ENCODE measurements around the gene ERG28. TPM values are rescaled to one million over a fixed set of nuclear protein-coding genes. Genes with fewer than 3 reads are reported as not detected.

ERG28 gene
- total and polyA plus RNA-seq, 2 of the 13 experiments (the other 11 are each of a cell fraction or from before 2014, with no cell fraction given): 27.3 to 32.3 TPM

DNA sequence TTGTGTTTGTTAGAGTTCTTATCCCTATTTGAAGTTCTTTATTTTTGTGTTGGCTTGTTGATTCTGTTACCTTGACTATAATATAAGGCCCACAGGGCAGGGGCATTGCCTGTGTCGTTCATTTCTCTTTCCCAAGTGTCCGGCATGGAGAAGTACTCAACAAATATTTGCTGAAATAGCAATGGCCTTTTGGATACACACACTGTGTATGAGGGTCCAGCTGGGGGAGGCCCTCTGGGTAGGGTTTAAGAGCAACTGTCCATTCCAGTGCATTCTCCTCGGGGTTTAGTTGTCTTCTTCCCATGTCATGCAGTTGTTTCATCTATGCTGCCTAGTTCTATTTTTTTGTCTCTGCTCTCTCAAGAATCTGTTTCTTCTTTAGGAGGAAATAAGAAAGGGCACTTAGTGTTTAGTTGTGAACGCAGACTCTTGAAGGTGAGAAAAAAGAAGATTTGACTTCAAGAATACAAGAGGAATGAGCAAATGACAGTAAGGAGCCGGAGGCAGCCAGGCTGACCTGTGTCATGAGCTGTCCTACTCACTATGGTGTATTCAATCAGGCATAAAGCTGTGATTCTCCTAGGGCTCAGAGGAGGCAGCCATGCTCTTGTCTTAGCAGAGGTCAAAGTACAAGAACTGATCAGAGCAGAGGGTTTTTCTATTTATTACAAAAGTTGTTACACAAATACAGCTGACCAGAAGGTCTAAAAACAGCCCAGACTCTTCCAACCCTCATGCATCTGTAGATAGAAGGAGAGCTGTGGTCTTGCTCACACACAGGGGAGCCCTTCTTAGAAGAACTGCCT is 10.2 kb downstream of the ERG28 start (continued):
- TF ChIP-seq, protein P1, sequence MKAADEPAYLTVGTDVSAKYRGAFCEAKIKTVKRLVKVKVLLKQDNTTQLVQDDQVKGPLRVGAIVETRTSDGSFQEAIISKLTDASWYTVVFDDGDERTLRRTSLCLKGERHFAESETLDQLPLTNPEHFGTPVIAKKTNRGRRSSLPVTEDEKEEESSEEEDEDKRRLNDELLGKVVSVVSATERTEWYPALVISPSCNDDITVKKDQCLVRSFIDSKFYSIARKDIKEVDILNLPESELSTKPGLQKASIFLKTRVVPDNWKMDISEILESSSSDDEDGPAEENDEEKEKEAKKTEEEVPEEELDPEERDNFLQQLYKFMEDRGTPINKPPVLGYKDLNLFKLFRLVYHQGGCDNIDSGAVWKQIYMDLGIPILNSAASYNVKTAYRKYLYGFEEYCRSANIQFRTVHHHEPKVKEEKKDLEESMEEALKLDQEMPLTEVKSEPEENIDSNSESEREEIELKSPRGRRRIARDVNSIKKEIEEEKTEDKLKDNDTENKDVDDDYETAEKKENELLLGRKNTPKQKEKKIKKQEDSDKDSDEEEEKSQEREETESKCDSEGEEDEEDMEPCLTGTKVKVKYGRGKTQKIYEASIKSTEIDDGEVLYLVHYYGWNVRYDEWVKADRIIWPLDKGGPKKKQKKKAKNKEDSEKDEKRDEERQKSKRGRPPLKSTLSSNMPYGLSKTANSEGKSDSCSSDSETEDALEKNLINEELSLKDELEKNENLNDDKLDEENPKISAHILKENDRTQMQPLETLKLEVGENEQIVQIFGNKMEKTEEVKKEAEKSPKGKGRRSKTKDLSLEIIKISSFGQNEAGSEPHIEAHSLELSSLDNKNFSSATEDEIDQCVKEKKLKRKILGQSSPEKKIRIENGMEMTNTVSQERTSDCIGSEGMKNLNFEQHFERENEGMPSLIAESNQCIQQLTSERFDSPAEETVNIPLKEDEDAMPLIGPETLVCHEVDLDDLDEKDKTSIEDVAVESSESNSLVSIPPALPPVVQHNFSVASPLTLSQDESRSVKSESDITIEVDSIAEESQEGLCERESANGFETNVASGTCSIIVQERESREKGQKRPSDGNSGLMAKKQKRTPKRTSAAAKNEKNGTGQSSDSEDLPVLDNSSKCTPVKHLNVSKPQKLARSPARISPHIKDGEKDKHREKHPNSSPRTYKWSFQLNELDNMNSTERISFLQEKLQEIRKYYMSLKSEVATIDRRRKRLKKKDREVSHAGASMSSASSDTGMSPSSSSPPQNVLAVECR (CRISPR knock-in tag; IDR thresholded peaks at IDR 0.05; ENCODE audit: borderline replicate concordance): peak; percentile 44; the same call in 1 of the 2 replicates
- TF ChIP-seq MAFF (IDR thresholded peaks at IDR 0.05; ENCODE audit: low read depth, low read length) (0 out of 2 replicates have a peak, but pooled peaks have one; percentile 20), ZC3H4 (CRISPR knock-in tag; IDR thresholded peaks at IDR 0.05; ENCODE audit: borderline replicate concordance) (no peak), HDAC1 (CRISPR knock-in tag; IDR thresholded peaks at IDR 0.05) (peak; percentile 56; the same call in 1 of the 2 replicates), MED1 (CRISPR knock-in tag; IDR thresholded peaks at IDR 0.05) (peak; percentile 68), ZNF263 (CRISPR knock-in tag; IDR thresholded peaks at IDR 0.05) (peak; percentile 26; the same call in 1 of the 2 replicates), ISL2 (CRISPR knock-in tag; IDR thresholded peaks at IDR 0.05) (peak; percentile 72), MED13 (CRISPR knock-in tag; IDR thresholded peaks at IDR 0.05) (peak; percentile 37; the same call in 1 of the 2 replicates), ZNF747 (CRISPR knock-in tag; IDR thresholded peaks at IDR 0.05; ENCODE audit: borderline replicate concordance) (no peak), CEBPG (CRISPR knock-in tag; IDR thresholded peaks at IDR 0.05) (peak; percentile 27; the same call in 1 of the 2 replicates), KDM5A (IDR thresholded peaks at IDR 0.05; ENCODE audit: borderline replicate concordance, low read length) (peak; percentile 49; the same call in 1 of the 2 replicates), MIER3 (CRISPR knock-in tag; IDR thresholded peaks at IDR 0.05; ENCODE audit: borderline replicate concordance) (no peak), ZNF652 (CRISPR knock-in tag; IDR thresholded peaks at IDR 0.05; ENCODE audit: borderline replicate concordance, low read depth) (no peak)
- TF ChIP-seq, protein P2, sequence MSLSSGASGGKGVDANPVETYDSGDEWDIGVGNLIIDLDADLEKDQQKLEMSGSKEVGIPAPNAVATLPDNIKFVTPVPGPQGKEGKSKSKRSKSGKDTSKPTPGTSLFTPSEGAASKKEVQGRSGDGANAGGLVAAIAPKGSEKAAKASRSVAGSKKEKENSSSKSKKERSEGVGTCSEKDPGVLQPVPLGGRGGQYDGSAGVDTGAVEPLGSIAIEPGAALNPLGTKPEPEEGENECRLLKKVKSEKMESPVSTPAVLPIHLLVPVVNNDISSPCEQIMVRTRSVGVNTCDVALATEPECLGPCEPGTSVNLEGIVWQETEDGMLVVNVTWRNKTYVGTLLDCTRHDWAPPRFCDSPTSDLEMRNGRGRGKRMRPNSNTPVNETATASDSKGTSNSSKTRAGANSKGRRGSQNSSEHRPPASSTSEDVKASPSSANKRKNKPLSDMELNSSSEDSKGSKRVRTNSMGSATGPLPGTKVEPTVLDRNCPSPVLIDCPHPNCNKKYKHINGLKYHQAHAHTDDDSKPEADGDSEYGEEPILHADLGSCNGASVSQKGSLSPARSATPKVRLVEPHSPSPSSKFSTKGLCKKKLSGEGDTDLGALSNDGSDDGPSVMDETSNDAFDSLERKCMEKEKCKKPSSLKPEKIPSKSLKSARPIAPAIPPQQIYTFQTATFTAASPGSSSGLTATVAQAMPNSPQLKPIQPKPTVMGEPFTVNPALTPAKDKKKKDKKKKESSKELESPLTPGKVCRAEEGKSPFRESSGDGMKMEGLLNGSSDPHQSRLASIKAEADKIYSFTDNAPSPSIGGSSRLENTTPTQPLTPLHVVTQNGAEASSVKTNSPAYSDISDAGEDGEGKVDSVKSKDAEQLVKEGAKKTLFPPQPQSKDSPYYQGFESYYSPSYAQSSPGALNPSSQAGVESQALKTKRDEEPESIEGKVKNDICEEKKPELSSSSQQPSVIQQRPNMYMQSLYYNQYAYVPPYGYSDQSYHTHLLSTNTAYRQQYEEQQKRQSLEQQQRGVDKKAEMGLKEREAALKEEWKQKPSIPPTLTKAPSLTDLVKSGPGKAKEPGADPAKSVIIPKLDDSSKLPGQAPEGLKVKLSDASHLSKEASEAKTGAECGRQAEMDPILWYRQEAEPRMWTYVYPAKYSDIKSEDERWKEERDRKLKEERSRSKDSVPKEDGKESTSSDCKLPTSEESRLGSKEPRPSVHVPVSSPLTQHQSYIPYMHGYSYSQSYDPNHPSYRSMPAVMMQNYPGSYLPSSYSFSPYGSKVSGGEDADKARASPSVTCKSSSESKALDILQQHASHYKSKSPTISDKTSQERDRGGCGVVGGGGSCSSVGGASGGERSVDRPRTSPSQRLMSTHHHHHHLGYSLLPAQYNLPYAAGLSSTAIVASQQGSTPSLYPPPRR (CRISPR knock-in tag; IDR thresholded peaks at IDR 0.05; ENCODE audit: borderline replicate concordance): peak; percentile 72
- TF ChIP-seq, protein P3, sequence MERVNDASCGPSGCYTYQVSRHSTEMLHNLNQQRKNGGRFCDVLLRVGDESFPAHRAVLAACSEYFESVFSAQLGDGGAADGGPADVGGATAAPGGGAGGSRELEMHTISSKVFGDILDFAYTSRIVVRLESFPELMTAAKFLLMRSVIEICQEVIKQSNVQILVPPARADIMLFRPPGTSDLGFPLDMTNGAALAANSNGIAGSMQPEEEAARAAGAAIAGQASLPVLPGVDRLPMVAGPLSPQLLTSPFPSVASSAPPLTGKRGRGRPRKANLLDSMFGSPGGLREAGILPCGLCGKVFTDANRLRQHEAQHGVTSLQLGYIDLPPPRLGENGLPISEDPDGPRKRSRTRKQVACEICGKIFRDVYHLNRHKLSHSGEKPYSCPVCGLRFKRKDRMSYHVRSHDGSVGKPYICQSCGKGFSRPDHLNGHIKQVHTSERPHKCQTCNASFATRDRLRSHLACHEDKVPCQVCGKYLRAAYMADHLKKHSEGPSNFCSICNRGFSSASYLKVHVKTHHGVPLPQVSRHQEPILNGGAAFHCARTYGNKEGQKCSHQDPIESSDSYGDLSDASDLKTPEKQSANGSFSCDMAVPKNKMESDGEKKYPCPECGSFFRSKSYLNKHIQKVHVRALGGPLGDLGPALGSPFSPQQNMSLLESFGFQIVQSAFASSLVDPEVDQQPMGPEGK (CRISPR knock-in tag; IDR thresholded peaks at IDR 0.05): peak; percentile 57; the same call in 1 of the 2 replicates
- TF ChIP-seq, protein P4, sequence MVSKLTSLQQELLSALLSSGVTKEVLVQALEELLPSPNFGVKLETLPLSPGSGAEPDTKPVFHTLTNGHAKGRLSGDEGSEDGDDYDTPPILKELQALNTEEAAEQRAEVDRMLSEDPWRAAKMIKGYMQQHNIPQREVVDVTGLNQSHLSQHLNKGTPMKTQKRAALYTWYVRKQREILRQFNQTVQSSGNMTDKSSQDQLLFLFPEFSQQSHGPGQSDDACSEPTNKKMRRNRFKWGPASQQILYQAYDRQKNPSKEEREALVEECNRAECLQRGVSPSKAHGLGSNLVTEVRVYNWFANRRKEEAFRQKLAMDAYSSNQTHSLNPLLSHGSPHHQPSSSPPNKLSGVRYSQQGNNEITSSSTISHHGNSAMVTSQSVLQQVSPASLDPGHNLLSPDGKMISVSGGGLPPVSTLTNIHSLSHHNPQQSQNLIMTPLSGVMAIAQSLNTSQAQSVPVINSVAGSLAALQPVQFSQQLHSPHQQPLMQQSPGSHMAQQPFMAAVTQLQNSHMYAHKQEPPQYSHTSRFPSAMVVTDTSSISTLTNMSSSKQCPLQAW (CRISPR knock-in tag; IDR thresholded peaks at IDR 0.05): peak; percentile 55; the same call in 1 of the 2 replicates

All from HepG2 (cell line).